ENCODE measurements around the gene PIP5KL1.

The PIP5KL1 gene

DNA sequence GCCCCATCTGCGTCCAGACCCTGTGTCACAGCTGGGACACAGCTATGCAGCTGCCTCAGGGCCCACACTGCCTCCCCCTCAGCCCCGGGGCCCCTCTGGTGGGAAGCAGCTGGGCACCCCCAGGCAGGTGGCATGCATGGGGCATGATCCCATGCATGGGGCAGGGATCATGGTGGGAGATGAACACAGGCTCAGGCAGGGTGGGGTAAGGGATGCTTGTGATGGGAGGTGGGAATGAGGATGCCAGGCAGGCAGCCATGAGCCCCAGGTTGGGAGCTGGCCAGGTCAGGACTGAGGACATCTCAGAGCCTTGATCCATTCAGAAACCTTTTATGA lies 30.5 kb upstream of the PIP5KL1 start:
- H3K9ac ChIP-seq (ENCODE audit: low read length) = no peak overlapping the region
- no peak overlapping the region for H3K4me2 ChIP-seq (ENCODE audit: low read length)
- peaks cover 33% of the 10 kb centered on the region for H3K4me1 ChIP-seq (ENCODE audit: low read length)

DNA sequence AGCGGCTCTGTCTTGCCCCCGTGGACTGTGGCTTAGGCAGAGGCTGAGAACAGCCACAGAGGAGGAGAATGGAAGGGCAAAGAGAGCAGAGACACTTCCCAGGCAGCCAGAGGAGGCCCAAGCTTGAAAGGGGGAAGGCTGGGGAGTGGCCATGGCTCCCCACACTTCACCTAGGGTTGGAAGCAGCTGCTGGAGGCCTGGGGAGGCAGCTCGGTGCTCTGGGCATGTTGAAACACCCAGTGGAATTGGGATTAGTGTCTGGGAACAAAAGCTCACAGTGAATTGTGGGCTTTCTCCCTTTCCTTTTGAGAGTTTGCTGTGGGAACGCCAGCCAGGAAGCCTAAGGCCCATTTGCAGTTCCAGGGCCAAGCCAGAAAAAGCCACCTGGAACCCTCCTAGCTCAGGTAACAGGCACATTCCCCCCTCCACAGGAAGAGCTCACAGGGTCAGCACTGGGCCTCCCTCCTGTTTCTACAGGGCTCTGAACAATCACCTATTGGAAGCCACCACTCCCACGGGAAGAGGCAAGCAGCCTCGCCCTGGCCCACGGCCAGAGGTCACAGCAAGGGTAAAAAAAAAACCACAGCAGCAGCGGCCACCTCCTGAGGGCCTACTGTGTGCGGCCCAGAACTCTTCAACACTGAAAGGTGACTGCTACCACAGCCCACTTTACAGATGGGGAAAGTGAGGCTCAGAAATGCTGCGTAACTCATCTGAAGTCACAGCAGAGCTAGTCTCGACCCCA lies 30.0 kb upstream of the PIP5KL1 start:
- peaks cover 13% of the 10 kb centered on the region; the same call in 1 of the 2 replicates for H3K79me2 ChIP-seq (ENCODE audit: low read length)
- no peaks in the 10 kb centered on the region for H3K27me3 ChIP-seq (ENCODE audit: low read depth, low read length)
- H3K4me1 ChIP-seq (ENCODE audit: low read length) = peaks cover 33% of the 10 kb centered on the region
- no peak overlapping the region for H3K9ac ChIP-seq (ENCODE audit: low read length)
- no peak overlapping the region for H2AFZ ChIP-seq (ENCODE audit: low read depth, low read length)
- no peak overlapping the region for H3K27ac ChIP-seq (ENCODE audit: low read length)
- no peak for TF ChIP-seq EZH2phosphoT487 (IDR thresholded peaks at IDR 0.05; ENCODE audit: low read depth)
- TF ChIP-seq, protein P1, sequence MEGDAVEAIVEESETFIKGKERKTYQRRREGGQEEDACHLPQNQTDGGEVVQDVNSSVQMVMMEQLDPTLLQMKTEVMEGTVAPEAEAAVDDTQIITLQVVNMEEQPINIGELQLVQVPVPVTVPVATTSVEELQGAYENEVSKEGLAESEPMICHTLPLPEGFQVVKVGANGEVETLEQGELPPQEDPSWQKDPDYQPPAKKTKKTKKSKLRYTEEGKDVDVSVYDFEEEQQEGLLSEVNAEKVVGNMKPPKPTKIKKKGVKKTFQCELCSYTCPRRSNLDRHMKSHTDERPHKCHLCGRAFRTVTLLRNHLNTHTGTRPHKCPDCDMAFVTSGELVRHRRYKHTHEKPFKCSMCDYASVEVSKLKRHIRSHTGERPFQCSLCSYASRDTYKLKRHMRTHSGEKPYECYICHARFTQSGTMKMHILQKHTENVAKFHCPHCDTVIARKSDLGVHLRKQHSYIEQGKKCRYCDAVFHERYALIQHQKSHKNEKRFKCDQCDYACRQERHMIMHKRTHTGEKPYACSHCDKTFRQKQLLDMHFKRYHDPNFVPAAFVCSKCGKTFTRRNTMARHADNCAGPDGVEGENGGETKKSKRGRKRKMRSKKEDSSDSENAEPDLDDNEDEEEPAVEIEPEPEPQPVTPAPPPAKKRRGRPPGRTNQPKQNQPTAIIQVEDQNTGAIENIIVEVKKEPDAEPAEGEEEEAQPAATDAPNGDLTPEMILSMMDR (IDR thresholded peaks at IDR 0.05; ENCODE audit: low read depth, low read length) = no peak
- no peak overlapping the region for H3K4me3 ChIP-seq (ENCODE audit: low read length)
- H3K4me2 ChIP-seq (ENCODE audit: low read length) = no peak overlapping the region
- no peaks in the 10 kb centered on the region for H3K36me3 ChIP-seq (replicated peaks; ENCODE audit: low read depth, low read length)
- peaks cover 8% of the 10 kb centered on the region; the same call in 1 of the 2 replicates for H4K20me1 ChIP-seq (ENCODE audit: insufficient read depth, low read length)
- no peaks in the 10 kb centered on the region for H3K9me3 ChIP-seq (ENCODE audit: insufficient read depth, low read length)

More for the DNA sequence above, 30.5 kb upstream of the PIP5KL1 start:
- peaks cover 13% of the 10 kb centered on the region; the same call in 1 of the 2 replicates for H3K79me2 ChIP-seq (ENCODE audit: low read length)
- H2AFZ ChIP-seq (ENCODE audit: low read depth, low read length) = no peak overlapping the region
- H3K9me3 ChIP-seq (ENCODE audit: insufficient read depth, low read length) = no peaks in the 10 kb centered on the region
- no peaks in the 10 kb centered on the region for H3K27me3 ChIP-seq (ENCODE audit: low read depth, low read length)
- H3K27ac ChIP-seq (ENCODE audit: low read length) = no peak overlapping the region
- no peak overlapping the region for H3K4me3 ChIP-seq (ENCODE audit: low read length)
- TF ChIP-seq, protein P1 (IDR thresholded peaks at IDR 0.05; ENCODE audit: low read depth, low read length) = no peak
- TF ChIP-seq EZH2phosphoT487 (IDR thresholded peaks at IDR 0.05; ENCODE audit: low read depth) = no peak
- H3K36me3 ChIP-seq (replicated peaks; ENCODE audit: low read depth, low read length) = no peaks in the 10 kb centered on the region
- H4K20me1 ChIP-seq (ENCODE audit: insufficient read depth, low read length) = peaks cover 6% of the 10 kb centered on the region; the same call in 1 of the 2 replicates

DNA sequence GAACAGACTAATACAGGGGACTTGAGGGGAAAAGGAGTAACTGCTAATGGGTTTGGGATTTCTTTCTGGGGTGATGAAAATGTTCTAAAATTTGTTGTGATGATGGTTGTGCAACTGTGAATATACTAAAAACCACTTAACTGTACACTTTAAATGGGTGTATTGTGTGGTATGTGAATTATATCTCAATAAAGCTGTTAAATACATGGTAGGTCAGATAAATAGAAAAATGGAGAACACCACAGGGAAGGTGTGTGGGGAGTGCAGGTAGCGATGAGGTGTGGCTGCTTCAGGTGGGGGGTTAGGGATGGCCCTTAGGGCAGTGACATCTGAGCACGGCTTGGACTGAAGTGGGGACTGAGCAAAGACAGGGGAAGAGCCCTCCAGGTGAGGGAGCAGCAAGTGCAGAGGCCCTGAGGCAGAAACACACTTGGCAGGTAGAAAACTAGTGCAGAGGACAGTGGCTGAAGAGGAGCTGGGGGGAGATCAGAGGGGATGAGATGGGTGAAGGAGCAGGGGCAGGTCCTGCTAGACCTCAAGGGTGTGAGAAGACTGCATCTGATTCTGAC lies 29.3 kb upstream of the PIP5KL1 start:
- Histone ChIP-seq H4K20me1 (ENCODE audit: insufficient read depth, low read length) (peaks cover 13% of the 10 kb centered on the region; the same call in 1 of the 2 replicates), H3K27ac (ENCODE audit: low read length) (no peak overlapping the region), H3K36me3 (replicated peaks; ENCODE audit: low read depth, low read length) (no peaks in the 10 kb centered on the region), H3K4me1 (ENCODE audit: low read length) (peaks cover 33% of the 10 kb centered on the region), H3K4me3 (ENCODE audit: low read length) (no peak overlapping the region), H3K9me3 (ENCODE audit: insufficient read depth, low read length) (no peaks in the 10 kb centered on the region), H3K27me3 (ENCODE audit: low read depth, low read length) (no peaks in the 10 kb centered on the region), H3K79me2 (ENCODE audit: low read length) (peaks cover 13% of the 10 kb centered on the region; the same call in 1 of the 2 replicates), H2AFZ (ENCODE audit: low read depth, low read length) (no peak overlapping the region), H3K9ac (ENCODE audit: low read length) (no peak overlapping the region), H3K4me2 (ENCODE audit: low read length) (no peak overlapping the region)
- TF ChIP-seq, protein P1 (IDR thresholded peaks at IDR 0.05; ENCODE audit: low read depth, low read length) = no peak
- TF ChIP-seq EZH2phosphoT487 (IDR thresholded peaks at IDR 0.05; ENCODE audit: low read depth) = no peak

DNA sequence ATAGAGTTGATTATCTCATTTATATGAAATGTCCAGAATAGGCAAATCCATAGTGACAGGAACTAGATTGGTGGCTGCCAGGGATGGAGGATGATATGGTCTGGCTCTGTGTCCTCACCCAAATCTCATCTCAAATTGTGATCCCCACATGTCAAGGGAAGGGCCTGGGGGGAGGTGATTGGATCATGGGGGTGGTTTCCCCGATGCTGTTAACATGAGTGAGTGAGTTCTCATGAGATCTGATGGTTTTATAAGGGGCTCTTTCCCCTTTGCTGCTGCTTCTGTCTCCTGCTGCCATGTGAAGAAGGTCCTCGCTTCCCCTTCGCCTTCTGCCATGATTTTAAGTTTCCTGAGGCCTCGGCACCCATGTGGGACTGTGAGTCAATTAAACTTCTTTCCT lies 28.8 kb upstream of the PIP5KL1 start:
- TF ChIP-seq EZH2phosphoT487 (IDR thresholded peaks at IDR 0.05; ENCODE audit: low read depth) = no peak
- TF ChIP-seq, protein P1 (IDR thresholded peaks at IDR 0.05; ENCODE audit: low read depth, low read length) = no peak
- Histone ChIP-seq H3K79me2 (ENCODE audit: low read length) (peaks cover 10% of the 10 kb centered on the region; the same call in 1 of the 2 replicates), H4K20me1 (ENCODE audit: insufficient read depth, low read length) (peaks cover 18% of the 10 kb centered on the region; the same call in 1 of the 2 replicates), H3K9me3 (ENCODE audit: insufficient read depth, low read length) (no peaks in the 10 kb centered on the region), H2AFZ (ENCODE audit: low read depth, low read length) (no peak overlapping the region), H3K27ac (ENCODE audit: low read length) (no peak overlapping the region), H3K4me2 (ENCODE audit: low read length) (no peak overlapping the region), H3K9ac (ENCODE audit: low read length) (no peak overlapping the region), H3K27me3 (ENCODE audit: low read depth, low read length) (no peaks in the 10 kb centered on the region), H3K4me1 (ENCODE audit: low read length) (peaks cover 34% of the 10 kb centered on the region), H3K4me3 (ENCODE audit: low read length) (no peak overlapping the region), H3K36me3 (replicated peaks; ENCODE audit: low read depth, low read length) (no peaks in the 10 kb centered on the region)

Data from OCI-LY3 (cell line).